ENCODE results near the gene NCOR2. TPM values are rescaled to one million over a fixed set of nuclear protein-coding genes. Genes with fewer than 3 reads are reported as not detected.

The NCOR2 gene
- total and polyA plus RNA-seq, 2 donors (not counting 3 experiments of a cell fraction or from before 2014, with no cell fraction given) = 26.5 to 241 TPM

GRCh38 chr12:124534776-124535740 is 32.4 kb downstream of the NCOR2 start:
- Histone ChIP-seq H3K4me2 (ENCODE audit: insufficient read depth, low read length) (no peak overlapping the region), H3K79me2 (ENCODE audit: control insufficient read depth, insufficient read depth, low read length) (peaks cover 60% of the 10 kb centered on the region), H3K9me1 (replicated peaks; ENCODE audit: control insufficient read depth, extremely low read depth, insufficient read depth, low read length) (no peaks in the 10 kb centered on the region), H3K27ac (ENCODE audit: insufficient read depth, low read depth, low read length) (no peak overlapping the region), H4K20me1 (replicated peaks; ENCODE audit: control insufficient read depth, extremely low read depth, insufficient read depth, low read length) (no peaks in the 10 kb centered on the region), H2AFZ (ENCODE audit: low read depth, low read length) (no peak overlapping the region), H3K27me3 (ENCODE audit: control insufficient read depth in 2 of 2, insufficient read depth in 2 of 2, low read length in 2 of 2) (no peaks in the 10 kb centered on the region), H3K36me3 (ENCODE audit: control insufficient read depth in 2 of 2, extremely low read depth in 1 of 2, insufficient read depth in 2 of 2, low read length in 2 of 2) (peaks cover 0 to 4% of the 10 kb centered on the region in 2 experiments), H3K4me3 (replicated peaks in 1 of 3; ENCODE audit: insufficient read depth in 1 of 3, low read depth in 1 of 3, low read length in 3 of 3) (no peak overlapping the region), H3K9ac (replicated peaks; ENCODE audit: extremely low read depth, insufficient read depth, low read length) (no peak overlapping the region), H3K9me3 (replicated peaks; ENCODE audit: control insufficient read depth, insufficient read depth, low read length) (no peaks in the 10 kb centered on the region), H3K4me1 (ENCODE audit: control insufficient read depth, extremely low read depth, insufficient read depth, low read length) (peaks cover 14% of the 10 kb centered on the region)
- dilution Hi-C loops (cut with MboI; ENCODE audit: extremely low pct_ligation_motif_present, low sequenced_read_pairs) (no loop called here), intact Hi-C loops (cut with micrococcal nuclease) (no loop called here)
- DNase-seq (ENCODE audit: low read depth, low spot score) = no peak
- TF ChIP-seq FOS (IDR thresholded peaks at IDR 0.05; ENCODE audit: borderline replicate concordance, insufficient read depth, low read length) (no peak), MAX (IDR thresholded peaks at IDR 0.05; ENCODE audit: insufficient read depth, insufficient read length) (no peak)
- ChIA-PET CTCF (interaction anchor here (0.6 kb wide), 1 partner anchor 119 kb away, joined by 3 read pairs; no protein-coding TSS in a partner anchor), POLR2A (no interaction called here)
- BruUV-seq (replicated peaks) = no TSS peak
- no peak for FAIRE-seq

DNA sequence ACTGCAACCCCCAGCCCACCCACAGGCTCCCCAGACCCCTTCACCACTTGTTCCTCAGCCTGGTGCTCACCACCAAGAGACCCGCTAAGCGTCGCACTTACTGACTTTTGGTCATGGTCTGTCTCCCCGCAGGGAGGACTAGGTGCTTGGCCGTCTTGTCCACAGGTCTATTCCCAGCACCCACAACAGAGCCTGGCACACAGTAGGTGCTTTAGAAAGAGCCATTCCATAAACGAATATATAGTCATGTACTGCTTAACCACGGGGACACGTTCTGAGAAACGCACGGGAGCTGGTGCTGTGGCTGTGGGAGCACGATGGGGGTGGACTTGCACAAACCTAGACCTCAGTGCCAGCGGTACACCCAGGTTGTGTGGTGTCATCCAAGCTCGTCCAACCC is 34.0 kb downstream of the NCOR2 start:
- no peak for FAIRE-seq
- intact Hi-C loops (cut with micrococcal nuclease) (no loop called here), dilution Hi-C loops (cut with MboI; ENCODE audit: extremely low pct_ligation_motif_present, low sequenced_read_pairs) (no loop called here)
- Histone ChIP-seq H3K4me3 (replicated peaks in 1 of 3; ENCODE audit: insufficient read depth in 1 of 3, low read depth in 1 of 3, low read length in 3 of 3) (no peak overlapping the region), H4K20me1 (replicated peaks; ENCODE audit: control insufficient read depth, extremely low read depth, insufficient read depth, low read length) (no peaks in the 10 kb centered on the region), H3K9me3 (replicated peaks; ENCODE audit: control insufficient read depth, insufficient read depth, low read length) (no peaks in the 10 kb centered on the region), H3K79me2 (ENCODE audit: control insufficient read depth, insufficient read depth, low read length) (peaks cover 45% of the 10 kb centered on the region), H3K9me1 (replicated peaks; ENCODE audit: control insufficient read depth, extremely low read depth, insufficient read depth, low read length) (no peaks in the 10 kb centered on the region), H3K27me3 (ENCODE audit: control insufficient read depth in 2 of 2, insufficient read depth in 2 of 2, low read length in 2 of 2) (no peaks in the 10 kb centered on the region), H3K36me3 (ENCODE audit: control insufficient read depth in 2 of 2, extremely low read depth in 1 of 2, insufficient read depth in 2 of 2, low read length in 2 of 2) (peaks cover 0 to 4% of the 10 kb centered on the region in 2 experiments), H3K27ac (ENCODE audit: insufficient read depth, low read depth, low read length) (no peak overlapping the region), H3K4me2 (ENCODE audit: insufficient read depth, low read length) (no peak overlapping the region), H2AFZ (ENCODE audit: low read depth, low read length) (no peak overlapping the region), H3K4me1 (ENCODE audit: control insufficient read depth, extremely low read depth, insufficient read depth, low read length) (no peaks in the 10 kb centered on the region), H3K9ac (replicated peaks; ENCODE audit: extremely low read depth, insufficient read depth, low read length) (no peak overlapping the region)
- TF ChIP-seq MAX (IDR thresholded peaks at IDR 0.05; ENCODE audit: insufficient read depth, insufficient read length) (no peak), FOS (IDR thresholded peaks at IDR 0.05; ENCODE audit: borderline replicate concordance, insufficient read depth, low read length) (no peak), MYC (IDR thresholded peaks at IDR 0.05; ENCODE audit: low read depth, low read length) (no peak), POLR2AphosphoS5 (IDR thresholded peaks at IDR 0.05; ENCODE audit: insufficient read depth, low read depth, low read length) (no peak), POLR2A (IDR thresholded peaks at IDR 0.05; ENCODE audit: low read depth, low read length) (no peak), GATA2 (IDR thresholded peaks at IDR 0.05; ENCODE audit: insufficient read depth, insufficient read length, low read depth, low read length) (no peak), EZH2 (IDR thresholded peaks at IDR 0.05; ENCODE audit: borderline replicate concordance, low read depth, low read length, severe bottlenecking) (no peak), JUN (IDR thresholded peaks at IDR 0.05; ENCODE audit: borderline replicate concordance, insufficient read depth, insufficient read length, low read depth) (no peak)
- TF ChIP-seq, protein P1, sequence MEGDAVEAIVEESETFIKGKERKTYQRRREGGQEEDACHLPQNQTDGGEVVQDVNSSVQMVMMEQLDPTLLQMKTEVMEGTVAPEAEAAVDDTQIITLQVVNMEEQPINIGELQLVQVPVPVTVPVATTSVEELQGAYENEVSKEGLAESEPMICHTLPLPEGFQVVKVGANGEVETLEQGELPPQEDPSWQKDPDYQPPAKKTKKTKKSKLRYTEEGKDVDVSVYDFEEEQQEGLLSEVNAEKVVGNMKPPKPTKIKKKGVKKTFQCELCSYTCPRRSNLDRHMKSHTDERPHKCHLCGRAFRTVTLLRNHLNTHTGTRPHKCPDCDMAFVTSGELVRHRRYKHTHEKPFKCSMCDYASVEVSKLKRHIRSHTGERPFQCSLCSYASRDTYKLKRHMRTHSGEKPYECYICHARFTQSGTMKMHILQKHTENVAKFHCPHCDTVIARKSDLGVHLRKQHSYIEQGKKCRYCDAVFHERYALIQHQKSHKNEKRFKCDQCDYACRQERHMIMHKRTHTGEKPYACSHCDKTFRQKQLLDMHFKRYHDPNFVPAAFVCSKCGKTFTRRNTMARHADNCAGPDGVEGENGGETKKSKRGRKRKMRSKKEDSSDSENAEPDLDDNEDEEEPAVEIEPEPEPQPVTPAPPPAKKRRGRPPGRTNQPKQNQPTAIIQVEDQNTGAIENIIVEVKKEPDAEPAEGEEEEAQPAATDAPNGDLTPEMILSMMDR (IDR thresholded peaks at IDR 0.05; ENCODE audit: extremely low read depth in 1 of 2, insufficient read depth in 1 of 2, low read depth in 1 of 2, low read length in 2 of 2) = no peak
- ChIA-PET CTCF (no interaction called here), POLR2A (no interaction called here)
- no peak for DNase-seq (ENCODE audit: low read depth, low spot score)
- BruUV-seq (replicated peaks) = no TSS peak
